Fibroblast of gingiva (primary cell): ENCODE results near the gene TPST2.

ENCODE experiments used
- DNase-seq: peaks from one replicate; pipeline ENCODE4 v3.0.0-alpha.2; 2011; ENCODE audit warnings: low read depth

Gene TPST2

GRCh38 chr22:26610072-26610958 is 20.4 kb upstream of the TPST2 start:
- peak; percentile 82 for DNase-seq

DNA sequence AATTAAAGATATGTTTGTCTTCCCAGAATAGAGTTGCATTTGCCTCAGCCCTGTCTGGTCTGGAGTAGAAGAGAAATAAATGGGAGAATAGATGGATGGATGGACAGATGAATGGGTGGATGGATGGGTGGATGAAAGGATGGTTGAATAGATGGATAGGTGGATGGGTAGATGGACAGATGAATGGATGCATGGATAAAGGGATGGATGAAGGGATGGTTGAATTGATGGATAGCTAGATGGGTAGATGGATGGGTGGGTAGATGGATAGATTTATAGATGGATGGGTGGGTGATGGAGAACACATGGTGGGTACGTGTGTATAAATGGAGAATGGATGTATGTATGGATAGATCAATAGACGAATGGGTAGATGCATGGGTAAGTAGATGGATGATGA is 19.4 kb upstream of the TPST2 start:
- no peak for DNase-seq

DNA sequence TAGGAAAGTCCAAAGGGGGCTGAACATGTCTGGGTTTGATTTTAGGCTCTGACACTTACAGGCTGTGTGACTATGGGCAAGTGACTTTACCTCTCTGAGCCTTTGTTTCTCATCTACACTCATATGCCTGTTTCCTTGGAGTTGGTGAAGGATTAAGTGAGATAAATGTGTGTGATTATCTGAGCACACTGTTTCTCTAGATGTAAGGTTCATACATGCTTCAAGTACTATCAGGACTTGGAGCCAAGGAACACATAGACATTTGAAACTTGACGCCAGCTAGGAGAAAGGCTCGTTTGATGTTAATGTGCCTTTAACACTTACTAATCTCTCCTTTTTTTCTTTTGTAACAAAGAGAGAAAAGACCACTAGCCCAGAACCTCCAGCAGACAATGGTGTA is 18.2 kb upstream of the TPST2 start:
- no peak for DNase-seq

- peak; percentile 17 for DNase-seq
Measured at GRCh38 chr22:26606611-26607010, 16.7 kb upstream of the TPST2 start.

DNA sequence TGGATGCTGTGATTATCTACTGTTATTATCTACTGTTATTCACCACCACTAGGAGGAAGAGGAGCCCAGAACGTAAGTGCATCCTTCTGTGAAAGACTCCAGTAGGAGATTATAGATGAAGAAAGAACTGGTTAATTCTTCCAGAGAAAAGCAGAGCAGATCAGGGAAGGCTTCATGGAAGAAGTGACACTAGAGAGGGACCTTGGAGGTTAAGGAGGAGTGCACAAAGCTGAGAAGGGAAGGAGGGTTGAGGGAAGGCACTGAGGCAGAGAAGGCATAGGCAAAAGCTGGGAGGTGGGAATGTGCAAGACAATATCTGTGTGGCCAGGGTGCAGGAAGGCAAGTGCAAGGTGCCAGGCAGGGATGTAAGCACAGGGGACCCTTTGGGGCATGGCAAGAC is 14.4 kb upstream of the TPST2 start:
- DNase-seq: no peak

GRCh38 chr22:26602127-26602526 is 12.2 kb upstream of the TPST2 start:
- no peak for DNase-seq

DNA sequence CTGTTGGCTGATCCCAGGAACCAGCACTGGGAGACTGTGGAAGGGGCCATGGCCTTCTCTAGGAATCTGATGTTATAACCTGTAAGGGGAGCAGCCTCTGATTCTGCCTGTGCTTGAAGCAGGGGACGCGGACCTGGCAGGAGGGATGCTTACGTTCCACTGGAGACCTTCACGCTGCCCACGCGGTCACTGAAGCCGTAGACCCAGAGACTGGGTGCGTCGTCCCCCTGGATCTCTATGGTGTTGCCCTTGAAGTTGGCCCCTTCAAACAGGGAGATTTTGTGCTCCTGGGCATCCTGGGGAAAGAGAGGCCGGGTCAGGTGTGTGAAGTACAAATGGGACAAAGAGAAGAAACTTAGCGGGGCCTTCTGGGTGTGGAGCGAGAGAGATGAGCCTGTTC is 11.8 kb upstream of the TPST2 start:
- DNase-seq: no peak

DNA sequence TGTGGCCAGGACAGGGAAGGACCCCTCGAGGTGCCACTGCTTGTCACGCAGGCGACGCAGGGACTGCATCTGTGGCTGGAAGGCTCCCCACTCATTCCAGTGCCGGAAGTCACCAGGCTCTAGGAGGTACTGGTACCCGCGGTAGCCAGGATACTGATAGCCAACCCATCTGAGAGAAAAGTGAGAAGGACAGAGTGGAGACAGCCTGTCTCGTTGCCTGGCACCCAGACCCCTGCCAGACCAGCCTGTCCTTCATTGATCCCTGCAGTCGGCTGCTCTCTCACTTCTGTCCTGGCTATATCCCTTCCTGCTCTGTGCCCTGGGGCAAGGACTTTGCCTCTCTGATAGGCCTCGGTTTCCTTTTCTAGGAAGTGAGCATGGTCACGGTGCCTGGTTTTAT is 9.6 kb upstream of the TPST2 start:
- no peak for DNase-seq

- DNase-seq: no peak
Measured at GRCh38 chr22:26597480-26597879, 7.5 kb upstream of the TPST2 start.

- DNase-seq: no peak
Measured at GRCh38 chr22:26597026-26597425, 7.1 kb upstream of the TPST2 start.

- no peak for DNase-seq
Measured at GRCh38 chr22:26593763-26594162, 3.8 kb upstream of the TPST2 start.

DNA sequence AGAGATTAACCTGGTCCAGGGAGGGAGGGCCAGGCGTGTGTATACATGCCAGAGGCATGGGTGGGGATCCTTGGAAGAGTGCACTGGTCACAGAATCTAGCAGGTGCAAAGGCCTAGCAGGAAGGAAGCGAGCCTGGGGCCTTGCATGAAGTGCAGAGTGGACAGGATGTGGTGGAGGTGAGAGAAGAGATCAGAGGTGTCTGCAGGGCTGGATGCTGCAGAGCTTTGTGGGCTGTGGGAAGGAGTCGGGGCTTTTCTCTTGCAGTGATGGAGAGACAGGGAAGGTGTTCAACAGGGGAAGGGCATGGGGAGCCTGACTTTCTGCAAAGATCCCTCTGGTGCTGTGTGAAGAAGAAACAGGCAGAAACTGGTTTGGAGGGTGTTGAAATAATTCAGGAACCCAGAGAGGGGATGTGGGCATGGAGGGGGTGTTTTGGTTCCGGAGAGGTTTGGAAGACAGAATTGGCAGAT is 2.5 kb upstream of the TPST2 start:
- DNase-seq: no peak

- no peak for DNase-seq
Measured at GRCh38 chr22:26589367-26589844, 526 bp downstream of the TPST2 start.

DNA sequence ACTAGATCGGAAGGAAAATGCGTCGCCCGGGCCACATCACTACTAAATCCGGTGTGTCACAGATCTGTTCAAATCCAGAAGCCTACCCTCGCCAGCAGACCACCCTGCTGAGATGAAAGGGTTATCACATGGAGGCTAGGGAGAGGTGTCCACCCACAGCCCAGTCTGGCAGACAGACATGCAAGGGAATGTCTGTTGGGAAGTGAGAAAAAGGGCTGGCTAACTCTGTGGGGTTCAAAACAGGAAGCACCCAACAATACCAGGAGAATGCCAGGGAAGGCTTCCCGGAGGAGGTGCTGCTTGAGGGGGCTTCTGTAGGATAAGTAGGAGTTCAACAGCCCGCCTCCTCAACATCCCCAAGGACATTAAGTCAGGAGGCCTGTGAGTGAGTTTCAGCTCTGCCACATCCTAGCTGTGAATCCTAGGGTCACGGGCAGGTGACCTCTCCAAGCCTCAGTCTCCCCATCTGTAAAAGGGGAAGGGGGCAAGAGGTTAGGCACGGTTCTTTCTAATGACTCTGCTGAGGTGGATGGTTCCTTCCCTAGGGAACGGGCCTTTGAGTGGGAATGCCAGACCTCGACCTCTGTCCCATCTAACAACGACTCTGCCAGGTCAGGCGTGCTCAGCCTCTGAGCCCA is 1.1 kb downstream of the TPST2 start:
- DNase-seq: no peak

DNA sequence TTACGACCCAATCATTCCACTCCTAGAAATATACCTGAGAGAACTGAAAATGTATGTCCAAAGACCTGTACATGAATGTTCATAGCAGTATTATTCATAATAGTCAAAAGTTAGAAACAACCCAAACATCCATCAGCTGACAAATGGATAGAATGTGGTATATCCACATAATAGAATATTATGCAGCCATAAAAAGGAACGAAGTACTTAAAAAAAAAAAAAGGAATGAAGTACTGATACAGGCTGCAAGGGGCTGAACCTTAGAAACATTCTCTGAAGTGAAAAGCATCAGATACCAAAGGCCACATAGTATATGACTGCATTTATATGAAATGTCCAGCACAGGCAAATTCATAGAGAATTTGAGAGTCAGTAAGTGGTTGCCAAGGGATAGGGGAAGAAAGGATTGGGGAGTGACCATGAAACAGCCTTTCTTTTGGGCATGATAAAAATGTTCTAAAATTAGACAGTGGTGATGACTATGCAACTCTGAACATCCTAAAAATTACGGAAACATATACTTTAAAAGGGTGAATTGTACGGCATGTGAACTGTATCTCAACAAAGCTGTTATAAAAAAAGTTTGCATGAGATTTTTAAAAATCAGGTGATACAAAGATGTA is 1.8 kb downstream of the TPST2 start:
- DNase-seq: no peak

- DNase-seq: no peak
Measured at GRCh38 chr22:26586556-26587325, 3.2 kb downstream of the TPST2 start.

DNA sequence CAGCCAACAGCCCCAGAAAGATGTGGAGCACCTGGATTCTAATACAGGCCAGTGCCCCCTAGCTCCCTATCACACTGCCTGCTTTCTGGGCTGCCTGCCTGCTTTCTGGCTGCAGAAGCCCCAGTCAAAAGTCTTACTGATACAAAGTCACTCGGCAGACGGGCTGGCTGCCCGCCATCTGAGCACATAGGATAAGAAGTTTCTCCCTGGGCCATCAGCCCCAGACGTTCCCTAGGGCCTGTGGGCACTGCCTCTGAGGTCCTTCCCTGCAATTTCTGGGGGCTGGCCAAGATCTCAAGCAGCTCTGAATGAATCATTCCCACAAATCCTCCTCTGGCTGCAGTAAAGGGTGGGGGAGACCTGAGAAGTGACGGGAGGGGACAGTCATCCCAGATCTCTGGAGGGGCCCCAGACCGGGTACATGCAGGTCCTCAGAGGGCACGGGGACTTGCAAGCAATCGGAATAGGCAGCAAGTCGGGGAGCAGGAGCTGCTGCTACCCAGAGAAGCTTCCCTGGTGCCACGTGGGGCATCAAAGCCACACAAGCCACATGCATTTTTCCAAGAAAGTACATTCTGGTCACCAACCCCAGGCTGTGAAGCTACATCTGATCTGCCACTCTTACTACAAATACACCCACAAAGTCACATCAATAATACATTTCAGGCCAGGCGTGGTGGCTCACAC is 4.7 kb downstream of the TPST2 start:
- peak; percentile 74 for DNase-seq

DNA sequence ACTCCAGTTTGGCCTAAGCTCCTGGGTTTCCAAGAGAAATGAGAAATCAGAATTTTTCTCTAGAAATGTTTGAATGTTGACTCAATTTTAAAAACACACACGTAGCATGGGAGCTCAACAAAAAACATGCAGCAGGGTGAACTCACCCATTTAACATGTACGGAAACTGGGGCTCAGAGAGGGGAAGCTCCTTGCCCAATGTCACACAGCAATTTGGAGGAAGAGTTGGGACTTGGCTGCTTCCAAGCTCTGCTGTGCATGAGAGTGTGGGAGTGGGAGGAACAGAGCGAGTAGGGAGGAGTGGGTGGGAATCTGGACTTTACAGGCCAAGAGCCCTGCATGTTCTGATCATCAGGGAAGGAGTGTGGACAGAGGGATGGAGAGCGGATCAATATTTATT is 5.9 kb downstream of the TPST2 start:
- no peak for DNase-seq

DNA sequence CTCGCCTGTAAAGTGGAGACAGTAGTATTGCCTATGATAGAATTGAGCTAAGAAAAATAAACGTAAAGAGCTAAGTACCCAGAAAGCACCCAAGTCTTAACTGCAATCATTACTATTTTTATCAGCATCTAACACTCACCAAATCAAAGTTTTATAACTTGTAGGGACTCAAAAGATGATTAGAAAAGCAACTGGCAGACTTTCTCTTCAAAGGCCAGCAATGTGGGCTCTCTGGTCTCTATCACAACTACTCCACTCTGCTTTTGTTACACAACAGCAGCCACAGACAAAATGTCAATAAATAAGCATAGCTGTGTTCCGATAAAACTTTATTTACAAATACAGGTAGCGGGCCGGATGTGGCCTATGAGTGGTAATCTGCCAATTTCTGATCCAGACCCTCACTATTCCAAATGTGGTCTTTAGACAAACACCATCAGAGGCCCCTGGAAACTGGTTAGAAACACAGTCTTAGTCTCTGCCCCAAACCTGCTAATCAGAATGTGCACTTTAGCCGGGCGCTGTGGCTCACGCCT is 8.2 kb downstream of the TPST2 start:
- no peak for DNase-seq

DNA sequence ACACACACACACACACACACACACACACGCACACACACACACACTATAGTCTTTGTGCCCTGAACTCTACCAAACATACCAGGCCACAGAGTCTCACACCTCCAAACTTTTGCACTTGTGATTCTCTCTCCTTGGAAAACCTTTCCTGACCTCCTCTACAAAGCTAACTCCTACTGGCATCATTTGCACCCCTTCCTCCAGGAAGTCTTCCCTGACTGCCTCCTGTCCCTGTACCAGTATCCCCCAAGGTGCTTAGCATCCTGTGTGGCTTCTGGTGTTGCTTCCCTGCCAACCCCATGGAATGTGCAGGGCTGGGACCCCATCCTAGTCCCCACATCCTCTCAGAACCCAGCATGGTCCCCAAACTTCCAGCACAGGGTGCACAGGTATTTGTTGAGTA is 8.9 kb downstream of the TPST2 start:
- DNase-seq: no peak

- DNase-seq: no peak
Measured at GRCh38 chr22:26580240-26580962, 9.5 kb downstream of the TPST2 start.
